Neural crest cell (in vitro differentiated cells): ENCODE data around the gene PRRX1. TPM values are rescaled to one million over a fixed set of nuclear protein-coding genes. Genes with fewer than 3 reads are reported as not detected.

Source experiments
- DNase-seq: peaks from one replicate; pipeline ENCODE4 v3.0.0; 2021; ENCODE audit warnings: low read depth, mixed read lengths, low spot score
- H3K27ac Mint-ChIP-seq: one replicate; pipeline ENCODE4 v1.8.0; 2021; ENCODE audit warnings: mild to moderate bottlenecking, mixed read lengths; ENCODE audit not compliant: unreplicated experiment
- H3K27me3 Mint-ChIP-seq: 2 replicates; pipeline ENCODE4 v1.8.0; 2021; ENCODE audit warnings: low read depth, mild to moderate bottlenecking, mixed read lengths
- H3K36me3 Mint-ChIP-seq: 2 replicates; pipeline ENCODE4 v1.8.0; 2021; ENCODE audit warnings: low read depth, mild to moderate bottlenecking, mixed read lengths
- H3K4me1 Mint-ChIP-seq: 2 replicates; pipeline ENCODE4 v1.8.0; 2021; ENCODE audit warnings: mixed read lengths
- H3K4me3 Mint-ChIP-seq: one replicate; pipeline ENCODE4 v1.8.0; 2021; ENCODE audit warnings: mild to moderate bottlenecking, mixed read lengths
- H3K9me3 Mint-ChIP-seq: 2 replicates; pipeline ENCODE4 v1.8.0; 2021; ENCODE audit warnings: mixed read lengths
- total RNA-seq: library from RNA; stranded (reverse); gene quantifications from 2 replicates; pipeline ENCODE4 v1.2.1, GENCODE V29; 2021
- TF ChIP-seq, protein P1 (sequence below): fragments of 200-600 bp; sonication (generic); conservative IDR thresholded peaks from 2 replicates; pipeline ENCODE4 v1.5.0; 2021; ENCODE audit warnings: antibody characterized with exemption, mild to moderate bottlenecking

PRRX1 gene
- total RNA-seq, 1 donor from 2014 or later: 4.1 TPM

DNA sequence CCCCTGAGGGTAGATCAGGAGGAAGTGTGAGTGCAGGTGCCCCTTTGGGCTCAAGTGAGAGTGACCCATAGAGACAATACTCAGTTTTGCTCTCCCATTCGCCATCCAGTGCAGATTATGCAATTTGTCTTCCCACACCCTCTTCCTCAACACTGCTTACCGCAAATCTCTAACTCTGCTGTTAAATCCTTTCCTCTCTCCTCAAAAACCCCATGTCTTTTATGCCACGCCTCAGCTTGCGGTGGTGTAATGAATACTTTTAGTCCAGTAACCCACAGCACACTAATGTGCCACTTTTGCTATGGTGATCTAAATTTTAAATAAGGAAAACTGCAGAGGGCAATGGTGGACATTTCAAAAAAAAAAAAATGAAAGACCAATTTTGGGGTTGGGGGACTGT is 57.7 kb downstream of the PRRX1 start:
- Mint-ChIP-seq H3K4me3 (no peak overlapping the region), H3K4me1 (no peaks in the 10 kb centered on the region), H3K9me3 (no peaks in the 10 kb centered on the region), H3K27me3 (peaks cover 6% of the 10 kb centered on the region), H3K36me3 (no peaks in the 10 kb centered on the region), H3K27ac (no peak overlapping the region)
- TF ChIP-seq, protein P1, sequence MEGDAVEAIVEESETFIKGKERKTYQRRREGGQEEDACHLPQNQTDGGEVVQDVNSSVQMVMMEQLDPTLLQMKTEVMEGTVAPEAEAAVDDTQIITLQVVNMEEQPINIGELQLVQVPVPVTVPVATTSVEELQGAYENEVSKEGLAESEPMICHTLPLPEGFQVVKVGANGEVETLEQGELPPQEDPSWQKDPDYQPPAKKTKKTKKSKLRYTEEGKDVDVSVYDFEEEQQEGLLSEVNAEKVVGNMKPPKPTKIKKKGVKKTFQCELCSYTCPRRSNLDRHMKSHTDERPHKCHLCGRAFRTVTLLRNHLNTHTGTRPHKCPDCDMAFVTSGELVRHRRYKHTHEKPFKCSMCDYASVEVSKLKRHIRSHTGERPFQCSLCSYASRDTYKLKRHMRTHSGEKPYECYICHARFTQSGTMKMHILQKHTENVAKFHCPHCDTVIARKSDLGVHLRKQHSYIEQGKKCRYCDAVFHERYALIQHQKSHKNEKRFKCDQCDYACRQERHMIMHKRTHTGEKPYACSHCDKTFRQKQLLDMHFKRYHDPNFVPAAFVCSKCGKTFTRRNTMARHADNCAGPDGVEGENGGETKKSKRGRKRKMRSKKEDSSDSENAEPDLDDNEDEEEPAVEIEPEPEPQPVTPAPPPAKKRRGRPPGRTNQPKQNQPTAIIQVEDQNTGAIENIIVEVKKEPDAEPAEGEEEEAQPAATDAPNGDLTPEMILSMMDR: no peak
- DNase-seq: no peak

DNA sequence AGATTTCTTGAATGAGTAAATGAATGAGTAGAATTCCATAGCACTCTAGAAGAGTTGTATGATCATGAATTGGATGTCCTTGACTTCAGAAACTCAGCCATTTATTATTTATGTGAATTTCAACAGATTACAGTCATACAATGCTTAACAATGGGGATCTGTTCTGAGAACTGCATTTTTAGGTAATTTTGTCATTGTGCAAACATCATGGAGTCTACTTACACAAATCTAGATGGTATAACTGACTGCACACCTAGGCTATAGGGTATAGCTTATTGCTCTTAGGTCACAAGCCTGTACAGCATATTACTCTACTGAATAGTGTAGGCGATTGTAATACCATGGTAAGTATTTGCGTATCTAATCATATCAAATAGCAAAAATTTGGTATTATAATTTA is 59.6 kb downstream of the PRRX1 start:
- TF ChIP-seq, protein P1: no peak
- peaks cover 9% of the 10 kb centered on the region for H3K27me3 Mint-ChIP-seq
- H3K4me3 Mint-ChIP-seq: no peak overlapping the region
- no peaks in the 10 kb centered on the region for H3K9me3 Mint-ChIP-seq
- no peaks in the 10 kb centered on the region for H3K4me1 Mint-ChIP-seq
- no peaks in the 10 kb centered on the region for H3K36me3 Mint-ChIP-seq
- no peak overlapping the region for H3K27ac Mint-ChIP-seq
- DNase-seq: no peak

DNA sequence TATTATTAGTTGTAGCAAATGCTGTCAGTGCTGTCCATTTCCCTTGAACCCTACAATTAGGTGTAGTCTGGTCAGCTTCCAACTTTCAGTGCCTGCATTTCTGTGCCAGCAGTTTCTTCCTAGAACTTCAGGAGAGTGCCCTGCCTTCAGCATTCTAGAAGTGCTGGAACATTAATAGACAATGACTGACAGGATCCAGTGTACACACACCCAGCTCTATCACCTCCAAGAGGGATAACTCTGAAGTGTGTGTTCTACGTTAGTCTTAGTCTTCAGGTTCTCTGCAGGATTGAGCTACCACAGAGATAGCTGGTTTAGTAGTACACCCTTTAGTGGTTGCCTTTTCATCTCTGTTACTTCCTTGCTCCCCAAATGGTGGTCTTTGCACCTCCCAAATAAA is 61.4 kb downstream of the PRRX1 start:
- DNase-seq: no peak
- no peaks in the 10 kb centered on the region for H3K4me1 Mint-ChIP-seq
- H3K9me3 Mint-ChIP-seq: no peaks in the 10 kb centered on the region
- TF ChIP-seq, protein P1: no peak
- no peak overlapping the region for H3K27ac Mint-ChIP-seq
- H3K27me3 Mint-ChIP-seq: peaks cover 22% of the 10 kb centered on the region
- H3K4me3 Mint-ChIP-seq: no peak overlapping the region
- no peaks in the 10 kb centered on the region for H3K36me3 Mint-ChIP-seq

DNA sequence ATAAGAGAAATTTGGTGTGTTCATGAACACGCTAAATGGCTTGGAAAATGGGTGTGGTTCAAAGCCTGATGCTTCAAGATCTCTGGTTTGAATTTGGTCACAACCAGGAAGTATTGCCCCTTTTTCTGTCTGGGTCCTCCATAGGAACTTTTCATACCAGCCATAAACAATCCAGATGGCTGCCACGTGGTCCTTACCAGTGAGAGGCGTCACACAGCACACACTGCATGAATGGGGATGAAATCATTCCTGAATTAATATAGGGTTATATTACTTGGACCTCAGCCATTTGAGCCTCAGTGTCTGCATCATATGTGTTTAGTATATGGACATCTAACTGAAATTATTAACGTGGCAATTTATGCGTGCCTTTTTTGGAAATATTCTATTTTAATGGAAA is 64.0 kb downstream of the PRRX1 start:
- Mint-ChIP-seq H3K4me3 (no peak overlapping the region), H3K27me3 (peaks cover 29% of the 10 kb centered on the region), H3K4me1 (no peaks in the 10 kb centered on the region), H3K36me3 (no peaks in the 10 kb centered on the region), H3K27ac (no peak overlapping the region), H3K9me3 (no peaks in the 10 kb centered on the region)
- DNase-seq: no peak
- TF ChIP-seq, protein P1: no peak

DNA sequence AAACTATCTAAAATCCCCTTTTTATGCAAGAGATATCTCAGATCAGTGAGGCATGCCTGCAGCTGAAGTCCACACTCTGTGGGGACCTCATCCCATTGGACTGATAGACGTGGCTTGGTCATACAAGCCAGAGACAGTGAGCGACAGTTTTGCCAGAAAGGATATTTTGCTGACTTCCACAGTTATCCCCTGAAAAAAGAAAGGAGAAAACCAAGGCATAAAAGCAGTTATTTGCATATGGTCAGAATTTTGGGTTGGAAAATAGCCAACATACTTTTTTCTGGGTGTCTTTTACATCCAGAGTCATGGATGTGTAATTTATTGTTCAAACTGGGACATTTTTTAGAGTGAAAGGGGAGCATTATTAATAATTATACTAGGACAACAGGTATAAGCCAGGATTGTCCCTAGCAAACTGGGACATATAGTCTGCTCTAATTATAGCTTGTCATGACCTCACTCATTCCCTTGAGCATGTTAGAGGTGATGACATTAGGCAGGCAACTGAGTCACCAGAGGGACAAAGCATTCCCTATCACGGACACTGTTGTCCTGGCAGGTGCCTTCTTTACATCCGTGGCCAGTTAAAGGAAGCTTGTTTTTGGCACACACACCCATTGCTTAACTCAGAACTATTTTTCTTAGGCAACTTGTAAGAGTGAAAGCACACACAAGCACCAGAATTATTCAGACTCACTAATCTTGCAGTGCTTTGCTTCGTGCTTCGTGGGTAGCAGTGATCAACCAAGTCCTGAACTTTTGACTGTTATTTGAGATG is 65.5 kb downstream of the PRRX1 start:
- DNase-seq: no peak
- Mint-ChIP-seq H3K9me3 (no peaks in the 10 kb centered on the region), H3K27ac (no peak overlapping the region), H3K4me1 (no peaks in the 10 kb centered on the region), H3K27me3 (peaks cover 31% of the 10 kb centered on the region), H3K4me3 (no peak overlapping the region), H3K36me3 (no peaks in the 10 kb centered on the region)
- TF ChIP-seq, protein P1: no peak
